Measurements from ENCODE around the gene LARGE1.

DNA sequence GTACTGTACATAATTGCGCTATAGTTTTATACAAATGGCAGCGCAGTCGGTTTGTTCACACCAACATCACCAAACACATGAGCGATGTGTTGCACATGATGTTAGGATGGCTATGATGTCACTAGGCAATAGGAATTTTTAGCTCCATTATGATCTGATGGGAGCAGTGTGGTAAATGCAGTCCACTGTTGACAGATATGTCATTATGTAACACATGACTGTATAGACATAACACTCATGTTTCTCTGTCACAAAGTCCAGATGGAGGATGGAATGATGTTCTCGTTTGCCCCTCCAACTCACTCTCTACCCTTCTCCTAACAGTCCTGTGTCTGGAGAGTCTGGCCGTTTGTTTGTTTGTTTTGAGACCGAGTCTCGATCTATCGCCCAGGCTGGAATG is 288.5 kb downstream of the LARGE1 start:
- no peak for TF ChIP-seq POLR2AphosphoS5 (IDR thresholded peaks at IDR 0.05; ENCODE audit: low read depth, low read length)
- no peak for TF ChIP-seq TAF1 (IDR thresholded peaks at IDR 0.05; ENCODE audit: borderline replicate concordance, insufficient read depth, low read length)
